Stomach (tissue), 4 donors: ENCODE data around the gene SLC35E1.

Experiments used
- EP300 ChIP-seq: sonication (generic); formaldehyde crosslinking; IDR thresholded peaks from one replicate; pipeline ENCODE4 v1.6.1; 2017; ENCODE audit warnings: antibody characterized with exemption
- POLR2A ChIP-seq, 4 donors: fragments of 450-650 bp; IDR thresholded peaks; one replicate each; pipeline ENCODE4 v1.6.1; 2016; ENCODE audit warnings: antibody characterized with exemption in 4 of 4, control low read depth in 2 of 4, mild to moderate bottlenecking in 1 of 4, moderate library complexity in 1 of 4
- POLR2AphosphoS5 ChIP-seq, 3 donors: sonication (generic); formaldehyde crosslinking; IDR thresholded peaks; one replicate each; pipeline ENCODE4 v1.6.1; 2016; ENCODE audit warnings: antibody characterized with exemption in 3 of 3
- TF ChIP-seq, protein P1 (sequence below), 7 experiments: fragments of 450-650 bp in 4 of 7; fragments of 200-600 bp in 3 of 7; sonication (generic) in 3 of 7; IDR thresholded peaks; one replicate each; pipeline ENCODE4 v1.5.1; 2016 to 2019; ENCODE audit warnings: antibody characterized with exemption in 7 of 7, control low read depth in 2 of 7, mild to moderate bottlenecking in 1 of 7

DNA sequence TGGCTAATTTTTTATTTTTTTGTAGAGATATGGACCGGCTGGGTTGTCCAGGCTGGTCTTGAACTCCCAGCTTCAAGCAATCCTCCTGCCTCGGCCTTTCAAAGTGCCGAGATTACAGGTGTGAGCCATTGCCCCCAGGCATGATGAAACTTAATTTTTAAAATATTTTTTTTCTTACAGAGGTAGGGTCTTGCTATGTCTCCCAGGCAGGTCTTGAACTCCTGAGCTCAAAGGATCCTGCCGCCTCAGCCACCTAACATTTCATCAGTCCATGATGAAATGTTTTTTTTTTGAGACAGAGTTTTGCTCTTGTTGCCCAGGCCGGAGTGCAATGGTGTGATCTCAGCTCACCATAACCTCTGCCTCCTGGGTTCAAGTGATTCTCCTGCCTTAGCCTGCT lies 63.7 kb downstream of the SLC35E1 start:
- no peak for TF ChIP-seq POLR2AphosphoS5 (IDR thresholded peaks at IDR 0.05)
- TF ChIP-seq, protein P1, sequence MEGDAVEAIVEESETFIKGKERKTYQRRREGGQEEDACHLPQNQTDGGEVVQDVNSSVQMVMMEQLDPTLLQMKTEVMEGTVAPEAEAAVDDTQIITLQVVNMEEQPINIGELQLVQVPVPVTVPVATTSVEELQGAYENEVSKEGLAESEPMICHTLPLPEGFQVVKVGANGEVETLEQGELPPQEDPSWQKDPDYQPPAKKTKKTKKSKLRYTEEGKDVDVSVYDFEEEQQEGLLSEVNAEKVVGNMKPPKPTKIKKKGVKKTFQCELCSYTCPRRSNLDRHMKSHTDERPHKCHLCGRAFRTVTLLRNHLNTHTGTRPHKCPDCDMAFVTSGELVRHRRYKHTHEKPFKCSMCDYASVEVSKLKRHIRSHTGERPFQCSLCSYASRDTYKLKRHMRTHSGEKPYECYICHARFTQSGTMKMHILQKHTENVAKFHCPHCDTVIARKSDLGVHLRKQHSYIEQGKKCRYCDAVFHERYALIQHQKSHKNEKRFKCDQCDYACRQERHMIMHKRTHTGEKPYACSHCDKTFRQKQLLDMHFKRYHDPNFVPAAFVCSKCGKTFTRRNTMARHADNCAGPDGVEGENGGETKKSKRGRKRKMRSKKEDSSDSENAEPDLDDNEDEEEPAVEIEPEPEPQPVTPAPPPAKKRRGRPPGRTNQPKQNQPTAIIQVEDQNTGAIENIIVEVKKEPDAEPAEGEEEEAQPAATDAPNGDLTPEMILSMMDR (IDR thresholded peaks at IDR 0.05): no peak
- TF ChIP-seq POLR2A (IDR thresholded peaks at IDR 0.05): no peak
- TF ChIP-seq EP300: no peak
